GM12801 (cell line): Measurements from ENCODE around the gene GTF3C1.

Experiments
- TF ChIP-seq, protein P1 (sequence below): IDR thresholded peaks from one replicate; pipeline ENCODE4 v1.5.1; 2011; ENCODE audit warnings: control low read depth; ENCODE audit not compliant: insufficient read length; ENCODE audit errors: extremely low read depth

The GTF3C1 gene

GRCh38 chr16:27579087-27579980 is 29.6 kb upstream of the GTF3C1 start:
- TF ChIP-seq, protein P1, sequence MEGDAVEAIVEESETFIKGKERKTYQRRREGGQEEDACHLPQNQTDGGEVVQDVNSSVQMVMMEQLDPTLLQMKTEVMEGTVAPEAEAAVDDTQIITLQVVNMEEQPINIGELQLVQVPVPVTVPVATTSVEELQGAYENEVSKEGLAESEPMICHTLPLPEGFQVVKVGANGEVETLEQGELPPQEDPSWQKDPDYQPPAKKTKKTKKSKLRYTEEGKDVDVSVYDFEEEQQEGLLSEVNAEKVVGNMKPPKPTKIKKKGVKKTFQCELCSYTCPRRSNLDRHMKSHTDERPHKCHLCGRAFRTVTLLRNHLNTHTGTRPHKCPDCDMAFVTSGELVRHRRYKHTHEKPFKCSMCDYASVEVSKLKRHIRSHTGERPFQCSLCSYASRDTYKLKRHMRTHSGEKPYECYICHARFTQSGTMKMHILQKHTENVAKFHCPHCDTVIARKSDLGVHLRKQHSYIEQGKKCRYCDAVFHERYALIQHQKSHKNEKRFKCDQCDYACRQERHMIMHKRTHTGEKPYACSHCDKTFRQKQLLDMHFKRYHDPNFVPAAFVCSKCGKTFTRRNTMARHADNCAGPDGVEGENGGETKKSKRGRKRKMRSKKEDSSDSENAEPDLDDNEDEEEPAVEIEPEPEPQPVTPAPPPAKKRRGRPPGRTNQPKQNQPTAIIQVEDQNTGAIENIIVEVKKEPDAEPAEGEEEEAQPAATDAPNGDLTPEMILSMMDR = no peak

GRCh38 chr16:27576729-27577128 is 27.0 kb upstream of the GTF3C1 start:
- TF ChIP-seq, protein P1 = no peak

- TF ChIP-seq, protein P1 = no peak
Observed at GRCh38 chr16:27572711-27573110, 23.0 kb upstream of the GTF3C1 start.

DNA sequence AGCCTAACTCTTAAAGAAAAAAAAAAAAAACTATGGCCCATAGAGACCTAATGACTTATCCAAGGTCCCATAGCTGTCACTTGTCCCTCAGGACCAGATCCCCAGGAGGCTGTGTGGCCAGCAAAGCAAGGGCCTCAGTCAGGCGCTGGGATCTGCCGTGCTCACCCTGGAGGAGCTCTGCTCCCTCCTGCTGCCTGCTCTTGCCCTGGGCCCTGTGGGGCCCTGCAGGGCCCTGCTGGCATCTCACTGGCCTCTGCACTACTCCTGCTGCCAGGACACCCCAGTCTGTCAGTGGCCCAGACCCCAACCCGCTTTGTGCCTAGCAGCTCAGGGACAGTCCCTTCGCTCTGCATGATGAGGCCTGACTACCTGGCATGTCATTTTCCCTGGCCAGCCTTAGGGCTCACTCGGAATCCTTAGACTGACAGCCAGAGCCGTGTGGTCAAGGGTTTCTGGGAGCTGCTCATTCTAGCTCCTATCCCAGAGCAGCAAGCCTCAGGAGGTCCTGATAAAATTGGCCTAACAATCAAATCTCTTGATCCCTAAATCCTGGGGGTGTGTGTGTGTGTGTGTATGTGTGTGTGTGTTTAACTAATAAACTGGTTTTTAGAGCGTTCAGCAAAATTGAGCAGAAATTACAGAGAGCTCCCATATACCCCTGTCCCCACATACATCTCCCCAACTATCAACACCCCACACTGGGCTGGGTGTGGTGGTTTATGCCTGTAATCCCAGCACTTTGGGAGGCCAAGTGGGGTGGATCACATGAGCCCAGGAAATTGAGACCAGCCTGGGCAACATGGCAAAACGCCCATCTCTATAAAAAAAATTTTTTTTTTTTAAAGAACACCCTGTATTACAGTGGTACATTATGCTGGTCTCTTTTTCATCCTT is 22.0 kb upstream of the GTF3C1 start:
- TF ChIP-seq, protein P1 = no peak

- TF ChIP-seq, protein P1 = no peak
Observed at GRCh38 chr16:27568077-27568476, 18.4 kb upstream of the GTF3C1 start.

DNA sequence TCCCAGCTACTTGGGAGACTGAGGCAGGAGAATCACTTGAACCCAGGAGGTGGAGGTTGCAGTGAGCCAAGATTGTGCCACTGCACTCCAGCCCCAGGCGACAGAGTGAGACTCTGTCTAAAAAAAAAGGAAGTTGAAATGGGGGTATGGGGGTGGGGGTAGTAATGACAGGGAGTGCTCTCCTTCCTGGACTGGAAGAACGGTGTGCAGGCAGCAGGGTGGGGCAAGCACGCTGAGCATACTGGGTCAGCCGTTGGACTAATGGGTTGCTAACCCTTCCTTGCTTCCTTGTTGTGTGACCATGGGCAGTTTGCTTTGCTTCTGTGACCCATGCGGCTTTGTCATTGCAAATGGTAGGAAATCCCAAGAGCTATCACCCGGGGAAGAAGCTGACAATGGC is 16.7 kb upstream of the GTF3C1 start:
- TF ChIP-seq, protein P1 = no peak

- TF ChIP-seq, protein P1 = no peak
Observed at GRCh38 chr16:27564224-27564623, 14.5 kb upstream of the GTF3C1 start.
